GM06990 (cell line): Measurements from ENCODE around the gene APBA2.

ENCODE experiments used
- DNase-seq: peaks from one replicate; pipeline ENCODE4 v3.0.0-alpha.2; 2011; ENCODE audit not compliant: insufficient read length; ENCODE audit errors: extremely low read depth
- H3K27me3 ChIP-seq: replicated peaks from 2 replicates; pipeline ENCODE4 v1.6.0; 2011; ENCODE audit warnings: low read length; ENCODE audit not compliant: control insufficient read depth, insufficient read depth
- H3K36me3 ChIP-seq: 2 replicates; pipeline ENCODE4 v1.5.1; 2011; ENCODE audit warnings: low read length; ENCODE audit not compliant: control insufficient read depth, insufficient read depth
- H3K4me3 ChIP-seq: replicated peaks from 2 replicates; pipeline ENCODE4 v1.5.1; 2011; ENCODE audit warnings: low read depth, mild to moderate bottlenecking, control low read depth, low read length
- CTCF ChIP-seq: IDR thresholded peaks from 2 replicates; pipeline ENCODE4 v1.5.1; 2011; ENCODE audit warnings: low read length, control low read depth, mild to moderate bottlenecking, inconsistent platforms; ENCODE audit not compliant: insufficient read depth, poor library complexity, severe bottlenecking

APBA2 gene

GRCh38 chr15:28996953-28997352 is 111.2 kb downstream of the APBA2 start:
- TF ChIP-seq CTCF, result no peak
- no peak for DNase-seq

GRCh38 chr15:28997791-28998190 is 112.0 kb downstream of the APBA2 start:
- peaks cover 1% of the 10 kb centered on the region; the same call in 1 of the 2 replicates for H3K27me3 ChIP-seq
- H3K4me3 ChIP-seq, result no peak overlapping the region
- no peak for TF ChIP-seq CTCF
- no peaks in the 10 kb centered on the region for H3K36me3 ChIP-seq
- no peak for DNase-seq

More at GRCh38 chr15:28996953-28997352, 111.2 kb downstream of the APBA2 start:
- Histone ChIP-seq H3K36me3 (no peaks in the 10 kb centered on the region), H3K4me3 (no peak overlapping the region), H3K27me3 (no peaks in the 10 kb centered on the region)

- H3K27me3 ChIP-seq, result peaks cover 1% of the 10 kb centered on the region; the same call in 1 of the 2 replicates
- DNase-seq, result no peak
These were observed 112.7 kb downstream of the APBA2 start for GRCh38 chr15:28998511-28998910.

GRCh38 chr15:29003191-29003839 is 117.5 kb downstream of the APBA2 start:
- Histone ChIP-seq H3K36me3 (no peaks in the 10 kb centered on the region), H3K27me3 (peaks cover 1% of the 10 kb centered on the region; the same call in 1 of the 2 replicates), H3K4me3 (no peak overlapping the region)
- no peak for DNase-seq
- no peak for TF ChIP-seq CTCF

More at GRCh38 chr15:28998511-28998910, 112.7 kb downstream of the APBA2 start:
- H3K4me3 ChIP-seq, result no peak overlapping the region
- no peaks in the 10 kb centered on the region for H3K36me3 ChIP-seq
- TF ChIP-seq CTCF, result no peak

GRCh38 chr15:29003840-29004233 is 118.1 kb downstream of the APBA2 start:
- no peaks in the 10 kb centered on the region for H3K36me3 ChIP-seq
- peaks cover 1% of the 10 kb centered on the region; the same call in 1 of the 2 replicates for H3K27me3 ChIP-seq
- no peak for DNase-seq
- TF ChIP-seq CTCF, result no peak
- no peak overlapping the region for H3K4me3 ChIP-seq
